Pancreas (tissue), 10 donors: Measurements from ENCODE around the gene SAMM50. TPM values are rescaled to one million over a fixed set of nuclear protein-coding genes. Genes with fewer than 3 reads are reported as not detected.

Experiments
- ATAC-seq, 4 donors: fragments of 200-7000 bp; cut with Tn5 transposase; one replicate each; pipeline versions ENCODE4 v1.8.0 to v1.9.1; 2020; ENCODE audit warnings: mild to moderate bottlenecking in 4 of 4, moderate library complexity in 4 of 4
- DNase-seq, 6 donors: peaks; one replicate each; pipeline ENCODE4 v3.0.0-alpha.2; 2020
- FAIRE-seq: peaks from 2 replicates; lab custom pipeline; 2012; peaks lifted over from hg19 to GRCh38; lab: Jason Lieb, UNC
- H3K27ac ChIP-seq, 4 donors: fragments of 200-600 bp; sonication (generic); 1 replicate in 3 of 4; 2 replicates in 1 of 4; pipeline versions ENCODE4 v1.5.0 to v1.8.0; 2020
- H3K27me3 ChIP-seq, 4 donors: fragments of 200-600 bp; one replicate each; pipeline ENCODE4 v1.8.0; 2021
- H3K36me3 ChIP-seq, 3 donors: fragments of 200-600 bp; sonication (generic) in 1 of 3; one replicate each; pipeline versions ENCODE4 v1.5.0 to v1.8.0; 2020 to 2021
- H3K4me1 ChIP-seq, 3 donors: fragments of 200-600 bp; one replicate each; pipeline ENCODE4 v1.8.0; 2021
- H3K4me3 ChIP-seq, 4 donors: fragments of 200-600 bp; sonication (generic) in 2 of 4; one replicate each; pipeline versions ENCODE4 v1.5.0 to v1.8.0; 2020 to 2021
- H3K9me3 ChIP-seq, 4 donors: fragments of 200-600 bp; one replicate each; pipeline ENCODE4 v1.8.0; 2021
- WGBS, 2 donors: extraction: QIAGEN DNeasy Blood & Tissue Kit; methylation state at CpG; one replicate each; pipeline ENCODE4 v1.1.7; 2013; 5-methylcytosine and 5-hydroxymethylcytosine counted together
- intact Hi-C, 3 donors: fragments of 100-400 bp; cut with DNase I; formaldehyde crosslinking; loops; one replicate each; pipeline versions ENCODE4 v1.11.1 to v1.14.2; 2022
- polyA plus RNA-seq, 2 donors: library from polyadenylated mRNA; stranded (reverse); fragments of 200-250 nt; gene quantifications; one replicate each; pipeline ENCODE4 v1.2.3, GENCODE V29; 2013
- total RNA-seq, 6 donors: library from RNA; stranded (reverse); fragmentation: NEBNext Ultra II Directional in 4 of 6; extraction: Animal tissue kit (Norgen Biotek cat#: 25700) in 4 of 6; gene quantifications; one replicate each; pipeline versions ENCODE4 v1.2.1 to v1.2.4, GENCODE V29; 2021 to 2023
- TF ChIP-seq, protein P1 (sequence below), 4 donors: fragments of 200-600 bp; sonication (generic) in 3 of 4; IDR thresholded peaks; one replicate each; pipeline versions ENCODE4 v1.5.0 to v1.8.0; 2021; ENCODE audit warnings: antibody characterized with exemption in 4 of 4
- donor health status: healthy with polysubstance abuse.
- donor health status: DM: no; HTN: no; CAD: no; lungs with moderate emphysema.
- donor health status: DM: no; HTN: no; CAD: no.
- donor health status: control.
- donor health status: control.
- donor health status: Bipolar disorder and iron deficiency.
- donor health status: DM: yes; HTN: yes; CAD: no.
- donor health status: DM: no; HTN: no; CAD: no.
- donor health status: DM: no; HTN: no; CAD: no.
- donor health status: DM: yes; HTN: yes; CAD: no.

SAMM50 gene
- total and polyA plus RNA-seq, 8 donors, result 9.1 to 24.4 (median 17.5) TPM

DNA sequence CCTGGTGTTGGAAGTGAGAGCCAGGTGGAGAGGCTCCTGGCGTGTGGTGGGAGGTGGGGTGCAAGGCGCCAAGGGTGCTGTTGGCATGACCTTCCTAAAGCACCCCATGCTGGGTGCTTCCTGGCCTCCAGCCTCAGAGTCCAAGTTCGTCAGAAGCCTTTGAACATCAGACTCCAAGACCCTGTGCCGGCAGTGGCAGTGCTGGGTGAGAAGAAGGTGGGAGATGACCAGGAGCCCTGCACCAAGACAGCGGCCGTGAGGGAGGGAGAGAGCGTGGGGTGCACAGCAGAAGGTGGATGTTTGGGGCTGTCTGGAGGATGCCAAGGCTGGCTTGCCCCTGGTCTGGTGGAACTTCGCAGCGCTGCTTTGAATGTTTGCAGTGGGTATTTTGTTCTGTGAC lies 39.2 kb downstream of the SAMM50 start:
- no peaks in the 10 kb centered on the region for H3K9me3 ChIP-seq
- FAIRE-seq (no peak), ATAC-seq (no peak), DNase-seq (no peak)
- H3K27ac ChIP-seq, result no peak overlapping the region
- intact Hi-C loops, result loop anchor here in 2 of 3 donors (5.0 to 10.0 kb wide), 2 partner anchors 630 to 633 kb away; no protein-coding TSS in a partner anchor
- peaks cover 4 to 66% (median 12%) of the 10 kb centered on the region in 3 donors for H3K36me3 ChIP-seq
- H3K4me3 ChIP-seq, result no peak overlapping the region
- TF ChIP-seq, protein P1, sequence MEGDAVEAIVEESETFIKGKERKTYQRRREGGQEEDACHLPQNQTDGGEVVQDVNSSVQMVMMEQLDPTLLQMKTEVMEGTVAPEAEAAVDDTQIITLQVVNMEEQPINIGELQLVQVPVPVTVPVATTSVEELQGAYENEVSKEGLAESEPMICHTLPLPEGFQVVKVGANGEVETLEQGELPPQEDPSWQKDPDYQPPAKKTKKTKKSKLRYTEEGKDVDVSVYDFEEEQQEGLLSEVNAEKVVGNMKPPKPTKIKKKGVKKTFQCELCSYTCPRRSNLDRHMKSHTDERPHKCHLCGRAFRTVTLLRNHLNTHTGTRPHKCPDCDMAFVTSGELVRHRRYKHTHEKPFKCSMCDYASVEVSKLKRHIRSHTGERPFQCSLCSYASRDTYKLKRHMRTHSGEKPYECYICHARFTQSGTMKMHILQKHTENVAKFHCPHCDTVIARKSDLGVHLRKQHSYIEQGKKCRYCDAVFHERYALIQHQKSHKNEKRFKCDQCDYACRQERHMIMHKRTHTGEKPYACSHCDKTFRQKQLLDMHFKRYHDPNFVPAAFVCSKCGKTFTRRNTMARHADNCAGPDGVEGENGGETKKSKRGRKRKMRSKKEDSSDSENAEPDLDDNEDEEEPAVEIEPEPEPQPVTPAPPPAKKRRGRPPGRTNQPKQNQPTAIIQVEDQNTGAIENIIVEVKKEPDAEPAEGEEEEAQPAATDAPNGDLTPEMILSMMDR (IDR thresholded peaks at IDR 0.05), result no peak
- WGBS, 2 donors, result 79 to 93% methylated on average over 9 of the region's 9 CpGs
- no peaks in the 10 kb centered on the region for H3K27me3 ChIP-seq
- no peaks in the 10 kb centered on the region for H3K4me1 ChIP-seq

DNA sequence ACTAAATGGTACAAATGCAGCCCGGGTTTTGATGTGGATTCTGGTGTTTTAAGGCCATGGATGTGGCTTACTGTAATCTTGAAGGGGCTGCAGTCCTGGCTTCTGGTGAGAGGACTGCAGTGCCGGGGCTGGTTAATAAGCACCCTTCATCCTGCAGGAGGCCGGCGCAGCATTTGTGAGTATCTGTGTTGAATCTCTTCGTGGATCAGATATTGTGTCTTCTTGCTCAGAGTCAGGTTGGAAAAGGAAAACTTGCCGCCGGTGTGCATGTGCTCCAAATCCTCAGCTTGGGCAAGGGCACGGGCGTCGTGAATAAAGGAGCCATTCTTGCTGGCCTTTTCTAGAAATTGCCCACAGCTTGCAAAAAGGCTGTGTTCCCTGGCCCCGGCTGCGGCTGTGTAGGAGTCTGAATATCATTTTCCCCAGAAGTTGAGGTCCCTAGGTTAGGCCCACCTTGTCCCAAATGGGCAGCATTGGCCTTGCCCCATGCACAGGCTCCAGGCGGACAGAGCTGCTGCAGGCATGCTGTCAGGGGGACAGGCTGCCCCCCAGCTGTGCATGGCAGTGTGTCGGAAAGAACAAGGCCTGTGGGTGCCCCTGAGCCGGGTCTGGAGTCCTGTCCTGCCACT lies 39.9 kb downstream of the SAMM50 start:
- Histone ChIP-seq H3K27me3 (no peaks in the 10 kb centered on the region), H3K4me1 (no peaks in the 10 kb centered on the region), H3K27ac (no peak overlapping the region), H3K4me3 (no peak overlapping the region), H3K9me3 (no peaks in the 10 kb centered on the region), H3K36me3 (peaks cover 4 to 59% (median 12%) of the 10 kb centered on the region in 3 donors)
- DNase-seq (no peak), FAIRE-seq (no peak), ATAC-seq (no peak)
- intact Hi-C loops, result loop anchor here in 1 of 3 donors (10.0 kb wide), 1 partner anchor 630 kb away; no protein-coding TSS in a partner anchor
- 93 to 94% methylated on average over 15 of the region's 15 CpGs for WGBS, 2 donors
- TF ChIP-seq, protein P1 (IDR thresholded peaks at IDR 0.05), result no peak

DNA sequence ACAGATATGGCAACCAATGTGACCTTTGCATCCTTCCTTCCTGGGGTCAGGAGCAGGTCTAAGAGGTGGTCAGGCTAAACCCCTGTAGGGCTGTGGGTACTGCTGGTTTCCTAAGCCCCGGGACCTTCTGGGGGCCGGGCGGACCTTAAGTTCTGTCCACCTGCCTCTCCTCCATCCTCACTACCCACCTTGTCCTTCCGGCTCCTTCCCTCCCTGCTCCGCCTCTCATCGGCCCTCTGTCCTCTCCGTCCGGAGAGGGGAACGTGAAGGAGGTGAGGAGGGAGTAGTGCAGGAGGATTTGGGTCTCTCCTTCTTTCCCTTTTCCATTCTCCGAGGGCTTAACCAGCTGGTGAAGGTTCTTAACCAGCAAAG lies 40.5 kb downstream of the SAMM50 start:
- DNase-seq (no peak), FAIRE-seq (no peak), ATAC-seq (no peak)
- no peak overlapping the region for H3K4me3 ChIP-seq
- no peaks in the 10 kb centered on the region for H3K27me3 ChIP-seq
- TF ChIP-seq, protein P1 (IDR thresholded peaks at IDR 0.05), result no peak
- H3K27ac ChIP-seq, result no peak overlapping the region
- intact Hi-C loops, result loop anchor here in 1 of 3 donors (10.0 kb wide), 1 partner anchor 629 kb away; no protein-coding TSS in a partner anchor
- peaks cover 4 to 53% (median 12%) of the 10 kb centered on the region in 3 donors for H3K36me3 ChIP-seq
- no peaks in the 10 kb centered on the region for H3K4me1 ChIP-seq
- WGBS, 2 donors, result 88 to 93% methylated on average over 10 of the region's 10 CpGs
- no peaks in the 10 kb centered on the region for H3K9me3 ChIP-seq

DNA sequence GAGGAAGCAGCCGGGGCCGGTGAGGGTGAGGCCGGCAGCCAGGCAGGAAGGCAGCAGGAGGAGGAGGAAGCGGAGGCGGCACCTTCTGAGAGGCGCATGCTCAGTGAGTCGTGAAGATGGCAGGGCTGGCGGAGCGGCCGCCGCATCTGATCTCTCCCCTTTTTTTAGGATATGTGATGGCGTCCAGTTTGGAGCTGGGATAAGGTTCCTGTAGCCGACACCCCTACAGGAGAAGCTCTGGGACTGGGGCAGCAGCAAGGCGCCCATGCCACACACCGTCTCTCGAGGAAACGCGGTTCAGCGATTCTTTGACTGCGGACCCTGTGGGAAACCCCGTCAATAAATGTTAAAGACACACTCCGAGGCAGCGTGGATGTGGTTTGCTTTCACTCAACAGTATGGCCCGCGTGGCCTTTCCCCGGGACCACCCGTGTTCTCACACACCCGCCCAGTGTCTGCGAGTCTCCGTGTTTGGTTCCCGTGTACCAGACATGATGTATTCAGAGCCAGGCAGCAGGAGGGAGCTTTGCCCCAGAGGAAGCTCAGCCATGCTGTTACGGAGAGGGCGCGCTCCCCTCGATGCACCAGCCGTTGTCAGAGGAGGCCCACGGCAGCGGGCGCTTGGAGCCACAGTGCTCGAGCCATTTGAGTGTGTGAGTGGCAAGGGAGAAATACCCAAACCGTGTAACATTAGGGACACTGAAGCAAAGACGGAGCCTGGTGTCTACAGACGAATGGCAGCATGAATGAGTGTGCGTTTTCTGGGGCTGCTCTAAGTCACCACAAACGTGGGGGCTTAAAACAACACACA lies 41.1 kb downstream of the SAMM50 start:
- H3K36me3 ChIP-seq, result peaks cover 4 to 48% (median 11%) of the 10 kb centered on the region in 3 donors
- peak in 2 of 4 donors; percentile 22 to 44 for ATAC-seq
- no peaks in the 10 kb centered on the region for H3K9me3 ChIP-seq
- intact Hi-C loops, result loop anchor here in 1 of 3 donors (10.0 kb wide), 1 partner anchor 628 kb away; no protein-coding TSS in a partner anchor
- FAIRE-seq, result no peak
- H3K4me1 ChIP-seq, result no peaks in the 10 kb centered on the region
- WGBS, 2 donors, result 90 to 91% methylated on average over 45 of the region's 45 CpGs
- TF ChIP-seq, protein P1 (IDR thresholded peaks at IDR 0.05), result no peak
- no peak overlapping the region for H3K27ac ChIP-seq
- peak in 1 of 6 donors; percentile 40 for DNase-seq
- no peaks in the 10 kb centered on the region for H3K27me3 ChIP-seq
- H3K4me3 ChIP-seq, result no peak overlapping the region
